Psoas muscle (tissue), 8 donors: Measurements from ENCODE around the gene DNAH3. TPM values are rescaled to one million over a fixed set of nuclear protein-coding genes. Genes with fewer than 3 reads are reported as not detected.
"Not testable (repeated sequence)": the region's sequence is repeated elsewhere in the genome, so short reads cannot be mapped to it uniquely, and the experiment has no call there.

Experiments
- ATAC-seq, 4 donors: fragments of 200-7000 bp; cut with Tn5 transposase; one replicate each; pipeline ENCODE4 v1.9.1; 2020; ENCODE audit warnings: moderate library complexity in 3 of 4, mild to moderate bottlenecking in 2 of 4
- DNase-seq, 2 donors: peaks; one replicate each; pipeline ENCODE4 v3.0.0-alpha.2; 2020
- H3K27ac ChIP-seq: fragments of 200-600 bp; one replicate; pipeline ENCODE4 v1.8.0; 2022
- H3K27me3 ChIP-seq, 3 donors: fragments of 200-600 bp in 1 of 3; one replicate each; pipeline versions ENCODE4 v1.6.1 to v1.8.0; 2013 to 2022; ENCODE audit warnings: low read length in 2 of 3, mild to moderate bottlenecking in 2 of 3, moderate library complexity in 1 of 3; ENCODE audit not compliant: insufficient read depth in 3 of 3
- H3K36me3 ChIP-seq, 2 donors: fragments of 200-600 bp in 1 of 2; one replicate each; pipeline versions ENCODE4 v1.6.1 to v1.8.0; 2013 to 2022; ENCODE audit warnings: low read depth in 1 of 2, mild to moderate bottlenecking in 1 of 2, moderate library complexity in 1 of 2; ENCODE audit not compliant: insufficient read depth in 1 of 2
- H3K4me1 ChIP-seq: fragments of 200-600 bp; one replicate; pipeline ENCODE4 v1.8.0; 2022
- H3K4me3 ChIP-seq: fragments of 200-600 bp; one replicate; pipeline ENCODE4 v1.8.0; 2022; ENCODE audit warnings: mild to moderate bottlenecking
- H3K9me3 ChIP-seq: fragments of 200-600 bp; one replicate; pipeline ENCODE4 v1.8.0; 2022
- WGBS, 3 donors: extraction: QIAGEN DNeasy Blood & Tissue Kit; methylation state at CpG; one replicate each; pipeline versions ENCODE4 v1.1.6 to v1.1.7; 2013; 5-methylcytosine and 5-hydroxymethylcytosine counted together
- intact Hi-C, 2 donors: fragments of 100-400 bp; cut with DNase I; formaldehyde crosslinking; loops; one replicate each; pipeline versions ENCODE4 v1.11.0 to v1.14.2; 2022
- long read RNA-seq, 2 donors: library from polyadenylated mRNA; unstranded; transcript quantifications; one replicate each; pipeline ENCODE4 v2.0.0, GENCODE V29; 2021
- polyA plus RNA-seq, 3 donors: library from polyadenylated mRNA; stranded (reverse); fragments of 200-250 nt; gene quantifications; one replicate each; pipeline ENCODE4 v1.2.3, GENCODE V29; 2013
- total RNA-seq, 4 donors: library from RNA; stranded (reverse); fragmentation: NEBNext Ultra II Directional in 2 of 4; extraction: Animal tissue kit (Norgen Biotek cat#: 25700) in 2 of 4; gene quantifications; one replicate each; pipeline versions ENCODE4 v1.2.1 to v1.2.4, GENCODE V29; 2021 to 2023
- TF ChIP-seq, protein P1 (sequence below): fragments of 200-600 bp; IDR thresholded peaks from one replicate; pipeline ENCODE4 v1.8.0; 2022; ENCODE audit warnings: antibody characterized with exemption
- donor health status: healthy with polysubstance abuse.
- donor health status: DM: no; HTN: no; CAD: no; lungs with moderate emphysema.
- donor health status: Bipolar disorder and iron deficiency.
- donor health status: healthy.
- donor health status: DM: yes; HTN: yes; CAD: no.
- donor health status: DM: no; HTN: no; CAD: no.
- donor health status: DM: no; HTN: no; CAD: no.
- donor health status: DM: yes; HTN: yes; CAD: no.

DNAH3 gene, protein sequence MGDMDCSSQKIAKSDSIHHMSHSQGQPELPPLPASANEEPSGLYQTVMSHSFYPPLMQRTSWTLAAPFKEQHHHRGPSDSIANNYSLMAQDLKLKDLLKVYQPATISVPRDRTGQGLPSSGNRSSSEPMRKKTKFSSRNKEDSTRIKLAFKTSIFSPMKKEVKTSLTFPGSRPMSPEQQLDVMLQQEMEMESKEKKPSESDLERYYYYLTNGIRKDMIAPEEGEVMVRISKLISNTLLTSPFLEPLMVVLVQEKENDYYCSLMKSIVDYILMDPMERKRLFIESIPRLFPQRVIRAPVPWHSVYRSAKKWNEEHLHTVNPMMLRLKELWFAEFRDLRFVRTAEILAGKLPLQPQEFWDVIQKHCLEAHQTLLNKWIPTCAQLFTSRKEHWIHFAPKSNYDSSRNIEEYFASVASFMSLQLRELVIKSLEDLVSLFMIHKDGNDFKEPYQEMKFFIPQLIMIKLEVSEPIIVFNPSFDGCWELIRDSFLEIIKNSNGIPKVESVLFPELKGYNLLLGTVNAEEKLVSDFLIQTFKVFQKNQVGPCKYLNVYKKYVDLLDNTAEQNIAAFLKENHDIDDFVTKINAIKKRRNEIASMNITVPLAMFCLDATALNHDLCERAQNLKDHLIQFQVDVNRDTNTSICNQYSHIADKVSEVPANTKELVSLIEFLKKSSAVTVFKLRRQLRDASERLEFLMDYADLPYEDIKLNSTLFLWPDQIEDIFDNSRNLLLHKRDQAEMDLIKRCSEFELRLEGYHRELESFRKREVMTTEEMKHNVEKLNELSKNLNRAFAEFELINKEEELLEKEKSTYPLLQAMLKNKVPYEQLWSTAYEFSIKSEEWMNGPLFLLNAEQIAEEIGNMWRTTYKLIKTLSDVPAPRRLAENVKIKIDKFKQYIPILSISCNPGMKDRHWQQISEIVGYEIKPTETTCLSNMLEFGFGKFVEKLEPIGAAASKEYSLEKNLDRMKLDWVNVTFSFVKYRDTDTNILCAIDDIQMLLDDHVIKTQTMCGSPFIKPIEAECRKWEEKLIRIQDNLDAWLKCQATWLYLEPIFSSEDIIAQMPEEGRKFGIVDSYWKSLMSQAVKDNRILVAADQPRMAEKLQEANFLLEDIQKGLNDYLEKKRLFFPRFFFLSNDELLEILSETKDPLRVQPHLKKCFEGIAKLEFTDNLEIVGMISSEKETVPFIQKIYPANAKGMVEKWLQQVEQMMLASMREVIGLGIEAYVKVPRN (N-terminal part only)
- total RNA-seq (1 to 10 TPM in 1 of 4 donors, under 1 TPM in 3; 0.12 to 2.1 (median 0.24) TPM), polyA plus RNA-seq (under 1 TPM in 2 of 3 donors, not detected in 1; 0.01 to 0.03 TPM)
- long read RNA-seq, donor 1, result 0 reads
- long read RNA-seq, donor 2, result 0 reads

DNA sequence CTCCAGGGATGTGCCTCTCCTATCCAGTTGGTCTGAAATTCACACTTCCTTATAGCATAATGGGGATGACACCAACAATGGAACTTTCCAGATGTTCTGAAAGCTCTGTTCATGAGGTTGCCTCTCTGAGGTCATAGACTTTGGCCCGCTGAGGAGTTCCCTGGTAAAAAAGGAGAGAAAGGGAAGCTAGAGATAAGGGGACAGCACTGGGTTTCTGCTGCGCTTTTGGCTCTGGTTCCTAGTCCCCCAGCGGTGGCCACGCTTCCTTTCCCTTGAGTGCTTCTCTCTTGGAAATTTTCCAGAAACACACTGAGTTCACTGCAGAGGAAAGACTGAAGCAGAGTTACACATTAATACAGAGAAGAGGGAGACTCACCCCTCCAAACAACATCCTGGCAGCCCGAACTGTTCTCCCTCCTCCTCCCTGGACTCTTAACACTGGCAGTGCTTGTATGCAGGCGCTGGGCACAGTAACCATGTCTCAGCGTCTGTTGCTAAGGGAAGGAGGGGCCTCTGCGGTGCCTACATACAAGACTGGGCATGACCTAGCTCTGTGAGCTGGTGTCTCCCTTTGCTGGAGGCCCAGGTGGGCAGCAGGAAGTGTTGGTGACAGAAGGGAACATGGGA lies at the start of gene DNAH3:
TSS of gene DNAH3 (minus strand) at position 472 of the 627 bp plus-strand sequence. CDS start 527 bp downstream, outside the sequence.
- DNase-seq, result no peak
- intact Hi-C loops, result no loop called here
- TF ChIP-seq, protein P1, sequence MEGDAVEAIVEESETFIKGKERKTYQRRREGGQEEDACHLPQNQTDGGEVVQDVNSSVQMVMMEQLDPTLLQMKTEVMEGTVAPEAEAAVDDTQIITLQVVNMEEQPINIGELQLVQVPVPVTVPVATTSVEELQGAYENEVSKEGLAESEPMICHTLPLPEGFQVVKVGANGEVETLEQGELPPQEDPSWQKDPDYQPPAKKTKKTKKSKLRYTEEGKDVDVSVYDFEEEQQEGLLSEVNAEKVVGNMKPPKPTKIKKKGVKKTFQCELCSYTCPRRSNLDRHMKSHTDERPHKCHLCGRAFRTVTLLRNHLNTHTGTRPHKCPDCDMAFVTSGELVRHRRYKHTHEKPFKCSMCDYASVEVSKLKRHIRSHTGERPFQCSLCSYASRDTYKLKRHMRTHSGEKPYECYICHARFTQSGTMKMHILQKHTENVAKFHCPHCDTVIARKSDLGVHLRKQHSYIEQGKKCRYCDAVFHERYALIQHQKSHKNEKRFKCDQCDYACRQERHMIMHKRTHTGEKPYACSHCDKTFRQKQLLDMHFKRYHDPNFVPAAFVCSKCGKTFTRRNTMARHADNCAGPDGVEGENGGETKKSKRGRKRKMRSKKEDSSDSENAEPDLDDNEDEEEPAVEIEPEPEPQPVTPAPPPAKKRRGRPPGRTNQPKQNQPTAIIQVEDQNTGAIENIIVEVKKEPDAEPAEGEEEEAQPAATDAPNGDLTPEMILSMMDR, result no peak
- Histone ChIP-seq H3K4me3 (no peak within 1 kb of the TSS), H3K4me1 (no peaks in the 10 kb centered on the region), H3K27ac (no peak within 1 kb of the TSS), H3K36me3 (no peaks in the 10 kb centered on the region), H3K27me3 (no peaks in the 10 kb centered on the region), H3K9me3 (no peaks in the 10 kb centered on the region)
- WGBS, 3 donors, result 31 to 47% (median 35%) methylated on average over 8 of the region's 8 CpGs
- ATAC-seq, result no peak

DNA sequence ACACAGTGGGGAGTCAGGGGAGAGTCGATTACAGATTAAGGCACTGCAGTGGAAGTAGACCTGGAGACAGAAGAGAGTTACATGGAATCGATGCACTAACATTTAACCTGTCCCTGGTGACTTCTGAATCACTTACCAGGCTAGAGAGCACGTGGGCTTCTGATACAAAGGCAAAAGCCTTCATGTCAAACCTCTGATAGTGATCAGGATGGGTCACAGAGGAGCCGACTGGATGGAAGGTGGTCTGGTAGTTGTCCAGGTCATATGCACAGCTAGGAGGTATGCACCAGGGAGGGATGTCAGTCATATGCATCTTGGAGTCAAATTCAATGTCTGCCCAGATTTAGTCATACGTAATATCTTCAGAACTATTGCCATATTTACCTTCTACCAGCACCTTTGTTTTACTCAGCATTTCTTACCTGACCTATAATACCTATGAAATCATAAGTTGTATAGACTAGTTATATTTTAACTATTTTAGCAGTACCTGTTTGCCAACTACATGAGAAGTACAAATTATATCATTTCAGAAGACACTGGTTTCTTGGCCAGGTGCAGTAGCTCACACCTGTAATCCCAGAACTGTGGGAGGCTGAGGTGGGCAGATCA lies 49.1 kb upstream of the DNAH3 start:
- TF ChIP-seq, protein P1, result no peak
- DNase-seq, result no peak
- Histone ChIP-seq H3K27me3 (no peaks in the 10 kb centered on the region), H3K36me3 (no peaks in the 10 kb centered on the region), H3K4me3 (no peak overlapping the region), H3K27ac (no peak overlapping the region), H3K4me1 (no peaks in the 10 kb centered on the region), H3K9me3 (no peaks in the 10 kb centered on the region)
- intact Hi-C loops, result no loop called here
- no peak for ATAC-seq
- 75 to 76% (median 75%) methylated on average over 5 of the region's 5 CpGs for WGBS, 3 donors

DNA sequence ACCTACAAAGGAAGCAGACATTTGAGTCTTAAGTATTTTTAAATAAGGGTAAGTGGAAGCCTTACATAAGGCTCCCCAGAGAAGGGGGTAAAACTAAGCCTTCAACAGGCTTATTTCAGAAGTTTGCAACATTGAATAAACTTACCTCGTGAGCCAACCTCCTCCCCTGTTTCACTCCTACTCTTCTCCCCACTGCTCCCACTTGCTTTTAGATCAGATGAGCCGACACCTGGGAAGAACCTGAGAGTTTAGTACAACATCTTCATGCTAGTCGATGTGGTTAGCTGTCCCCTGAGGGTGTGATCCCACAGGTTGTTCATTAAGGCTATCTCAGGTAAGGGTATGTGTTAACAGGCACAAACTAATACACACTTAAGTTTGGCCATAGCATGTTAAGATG lies 47.0 kb upstream of the DNAH3 start:
- no peak for DNase-seq
- TF ChIP-seq, protein P1, result no peak
- Histone ChIP-seq H3K36me3 (no peaks in the 10 kb centered on the region), H3K9me3 (no peaks in the 10 kb centered on the region), H3K4me3 (no peak overlapping the region), H3K4me1 (no peaks in the 10 kb centered on the region), H3K27ac (no peak overlapping the region), H3K27me3 (no peaks in the 10 kb centered on the region)
- no peak for ATAC-seq
- intact Hi-C loops, result no loop called here
- 78 to 95% (median 85%) methylated on average over 3 of the region's 3 CpGs for WGBS, 3 donors

DNA sequence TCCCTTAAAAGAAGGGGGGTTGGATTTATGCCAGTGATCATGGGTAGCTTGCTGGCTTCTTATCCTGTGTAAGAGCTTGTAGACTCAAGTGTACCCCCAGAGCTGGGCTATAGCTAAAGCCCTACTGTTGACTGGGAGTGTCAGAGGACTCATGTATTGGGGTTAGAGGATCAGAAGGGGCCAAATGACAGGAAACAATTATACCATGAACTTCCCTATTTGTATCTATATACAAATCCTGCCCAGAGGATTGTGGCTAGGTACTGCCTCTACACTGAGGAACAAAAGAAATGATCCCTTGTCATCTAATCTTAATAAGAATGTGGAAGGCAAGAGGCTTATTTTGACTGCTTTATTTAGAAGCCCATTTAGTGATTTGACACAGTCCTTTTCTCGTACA lies 46.5 kb upstream of the DNAH3 start:
- no peaks in the 10 kb centered on the region for H3K4me1 ChIP-seq
- no peaks in the 10 kb centered on the region for H3K36me3 ChIP-seq
- TF ChIP-seq, protein P1, result no peak
- H3K9me3 ChIP-seq, result no peaks in the 10 kb centered on the region
- no peak for DNase-seq
- intact Hi-C loops, result no loop called here
- H3K4me3 ChIP-seq, result no peak overlapping the region
- no peak overlapping the region for H3K27ac ChIP-seq
- whole genome bisulfite sequencing, 3 donors, result 75 to 88% (median 84%) methylated on average over 1 of the region's 1 CpG
- no peak for ATAC-seq
- H3K27me3 ChIP-seq, result no peaks in the 10 kb centered on the region

DNA sequence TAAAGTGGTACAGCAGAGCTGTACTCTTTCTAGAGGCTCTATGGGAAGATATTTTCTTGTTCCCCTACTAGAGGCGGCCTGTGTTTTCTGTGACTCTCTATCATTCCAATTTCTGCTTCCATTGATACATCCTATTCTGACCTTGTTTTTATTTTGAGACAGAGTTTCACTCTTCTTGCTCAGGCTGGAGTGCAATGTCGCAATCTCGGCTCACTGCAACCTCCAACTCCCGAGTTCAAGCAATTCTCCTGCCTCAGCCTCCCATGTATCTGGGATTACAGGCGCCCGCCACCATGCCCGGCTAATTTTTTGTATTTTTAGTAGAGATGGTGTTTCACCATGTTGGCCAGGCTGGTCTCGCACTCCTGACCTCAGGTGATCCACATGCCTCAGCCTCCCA lies 44.7 kb upstream of the DNAH3 start:
- H3K4me3 ChIP-seq, H3K9me3 ChIP-seq, H3K27ac ChIP-seq, intact Hi-C loops, H3K4me1 ChIP-seq, ATAC-seq, H3K36me3 ChIP-seq, H3K27me3 ChIP-seq, DNase-seq: not testable (repeated sequence)
- 93 to 95% (median 94%) methylated on average over 8 of the region's 8 CpGs for WGBS, 3 donors
